Parathyroid adenoma (tissue), 2 donors: ENCODE data around the gene ZBTB21.

Experiments
- H2AFZ ChIP-seq: fragments of 300-600 bp; sonication (generic); one replicate; pipeline ENCODE4 v1.7.0; 2017; ENCODE audit warnings: antibody characterized with exemption, mild to moderate bottlenecking
- H3K27ac ChIP-seq: fragments of 300-600 bp; sonication (generic); one replicate; pipeline ENCODE4 v1.7.0; 2017
- H3K27me3 ChIP-seq: fragments of 300-600 bp; sonication (generic); one replicate; pipeline ENCODE4 v1.7.0; 2017; ENCODE audit warnings: low read length; ENCODE audit not compliant: control insufficient read depth, insufficient read depth
- H3K36me3 ChIP-seq: fragments of 300-600 bp; sonication (generic); one replicate; pipeline ENCODE4 v1.7.0; 2017; ENCODE audit warnings: low read length; ENCODE audit not compliant: control insufficient read depth, insufficient read depth
- H3K4me1 ChIP-seq: fragments of 300-600 bp; sonication (generic); one replicate; pipeline ENCODE4 v1.7.0; 2017; ENCODE audit warnings: control low read depth
- H3K4me2 ChIP-seq: fragments of 300-600 bp; sonication (generic); one replicate; pipeline ENCODE4 v1.7.0; 2017; ENCODE audit warnings: low read length
- H3K4me3 ChIP-seq: fragments of 300-600 bp; sonication (generic); one replicate; pipeline ENCODE4 v1.7.0; 2017; ENCODE audit warnings: low read depth, low read length
- H3K79me2 ChIP-seq: fragments of 300-600 bp; sonication (generic); one replicate; pipeline ENCODE4 v1.7.0; 2017; ENCODE audit warnings: control low read depth
- H3K9ac ChIP-seq: fragments of 300-600 bp; sonication (generic); one replicate; pipeline ENCODE4 v1.7.0; 2017; ENCODE audit warnings: mild to moderate bottlenecking
- H3K9me3 ChIP-seq: fragments of 300-600 bp; sonication (generic); one replicate; pipeline ENCODE4 v1.7.0; 2017; ENCODE audit warnings: low read length; ENCODE audit not compliant: control insufficient read depth
- CTCF ChIP-seq: fragments of 300-600 bp; sonication (generic); IDR thresholded peaks from one replicate; pipeline ENCODE4 v1.7.0; 2017; ENCODE audit warnings: antibody characterized with exemption, mild to moderate bottlenecking
- donor health status: primary hyperparathyroidism.

ZBTB21 gene

GRCh38 chr21:41983229-41983628 lies 26.9 kb downstream of the ZBTB21 start:
- H3K9ac ChIP-seq = no peak overlapping the region
- no peak overlapping the region for H2AFZ ChIP-seq
- H3K36me3 ChIP-seq = no peaks in the 10 kb centered on the region
- no peak for TF ChIP-seq CTCF
- H3K79me2 ChIP-seq = no peaks in the 10 kb centered on the region
- H3K4me2 ChIP-seq = no peak overlapping the region
- no peak overlapping the region for H3K4me3 ChIP-seq
- H3K4me1 ChIP-seq = no peaks in the 10 kb centered on the region
- H3K27ac ChIP-seq = no peak overlapping the region
- no peaks in the 10 kb centered on the region for H3K9me3 ChIP-seq
- no peaks in the 10 kb centered on the region for H3K27me3 ChIP-seq

GRCh38 chr21:41980561-41980960 lies 29.6 kb downstream of the ZBTB21 start:
- Histone ChIP-seq H3K9ac (no peak overlapping the region), H2AFZ (no peak overlapping the region), H3K79me2 (no peaks in the 10 kb centered on the region), H3K27me3 (no peaks in the 10 kb centered on the region), H3K36me3 (no peaks in the 10 kb centered on the region), H3K27ac (no peak overlapping the region), H3K4me3 (no peak overlapping the region), H3K4me1 (no peaks in the 10 kb centered on the region), H3K9me3 (no peaks in the 10 kb centered on the region), H3K4me2 (no peak overlapping the region)
- TF ChIP-seq CTCF = no peak

- no peaks in the 10 kb centered on the region for H3K4me1 ChIP-seq
- no peak overlapping the region for H3K4me2 ChIP-seq
- H3K9me3 ChIP-seq = no peaks in the 10 kb centered on the region
- no peaks in the 10 kb centered on the region for H3K79me2 ChIP-seq
- no peaks in the 10 kb centered on the region for H3K27me3 ChIP-seq
- H3K36me3 ChIP-seq = no peaks in the 10 kb centered on the region
- H3K4me3 ChIP-seq = no peak overlapping the region
- no peak overlapping the region for H2AFZ ChIP-seq
- no peak for TF ChIP-seq CTCF
- no peak overlapping the region for H3K27ac ChIP-seq
- no peak overlapping the region for H3K9ac ChIP-seq
These were observed 30.3 kb downstream of the ZBTB21 start for GRCh38 chr21:41979751-41980369.

- no peaks in the 10 kb centered on the region for H3K36me3 ChIP-seq
- H3K27me3 ChIP-seq = no peaks in the 10 kb centered on the region
- no peaks in the 10 kb centered on the region for H3K79me2 ChIP-seq
- no peak for TF ChIP-seq CTCF
- H3K4me2 ChIP-seq = no peak overlapping the region
- no peak overlapping the region for H2AFZ ChIP-seq
- H3K4me3 ChIP-seq = no peak overlapping the region
- H3K4me1 ChIP-seq = no peaks in the 10 kb centered on the region
- H3K9ac ChIP-seq = no peak overlapping the region
- H3K27ac ChIP-seq = no peak overlapping the region
- no peaks in the 10 kb centered on the region for H3K9me3 ChIP-seq
These were observed 30.8 kb downstream of the ZBTB21 start for GRCh38 chr21:41979335-41979734.
